Measurements from ENCODE around the gene NNT.

DNA sequence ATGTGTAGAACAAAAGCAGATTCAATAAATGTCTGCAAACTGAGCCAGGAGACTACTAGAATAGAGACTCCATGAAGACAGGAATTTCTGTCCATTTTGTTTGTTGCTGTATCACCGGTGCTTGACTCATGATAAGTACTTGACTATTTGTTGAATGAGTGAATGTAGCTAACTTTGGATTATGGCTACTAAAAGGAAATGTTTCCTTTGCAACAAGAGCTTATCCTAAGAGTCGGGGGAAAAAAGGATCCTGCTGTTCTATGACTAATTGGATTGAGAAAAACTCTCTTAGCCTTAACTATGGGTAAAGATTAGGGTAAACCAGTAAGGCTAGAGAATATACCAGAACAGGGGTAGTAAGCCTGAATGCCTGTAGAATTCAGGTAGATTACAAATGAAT is 49.6 kb upstream of the NNT start:
- TF ChIP-seq, protein P1, sequence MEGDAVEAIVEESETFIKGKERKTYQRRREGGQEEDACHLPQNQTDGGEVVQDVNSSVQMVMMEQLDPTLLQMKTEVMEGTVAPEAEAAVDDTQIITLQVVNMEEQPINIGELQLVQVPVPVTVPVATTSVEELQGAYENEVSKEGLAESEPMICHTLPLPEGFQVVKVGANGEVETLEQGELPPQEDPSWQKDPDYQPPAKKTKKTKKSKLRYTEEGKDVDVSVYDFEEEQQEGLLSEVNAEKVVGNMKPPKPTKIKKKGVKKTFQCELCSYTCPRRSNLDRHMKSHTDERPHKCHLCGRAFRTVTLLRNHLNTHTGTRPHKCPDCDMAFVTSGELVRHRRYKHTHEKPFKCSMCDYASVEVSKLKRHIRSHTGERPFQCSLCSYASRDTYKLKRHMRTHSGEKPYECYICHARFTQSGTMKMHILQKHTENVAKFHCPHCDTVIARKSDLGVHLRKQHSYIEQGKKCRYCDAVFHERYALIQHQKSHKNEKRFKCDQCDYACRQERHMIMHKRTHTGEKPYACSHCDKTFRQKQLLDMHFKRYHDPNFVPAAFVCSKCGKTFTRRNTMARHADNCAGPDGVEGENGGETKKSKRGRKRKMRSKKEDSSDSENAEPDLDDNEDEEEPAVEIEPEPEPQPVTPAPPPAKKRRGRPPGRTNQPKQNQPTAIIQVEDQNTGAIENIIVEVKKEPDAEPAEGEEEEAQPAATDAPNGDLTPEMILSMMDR (conservative IDR thresholded peaks at IDR 0.05), result no peak
- no peak for TF ChIP-seq EZH2 (IDR thresholded peaks at IDR 0.05; ENCODE audit: low read depth)

Measured in PC-9 (cell line).